ENCODE measurements around the gene RHEBL1. TPM values are rescaled to one million over a fixed set of nuclear protein-coding genes. Genes with fewer than 3 reads are reported as not detected.
A peak's percentile ranks its signal among the peaks of the same experiment; 100 is the strongest.
"Not testable (repeated sequence)": the region's sequence is repeated elsewhere in the genome, so short reads cannot be mapped to it uniquely, and the experiment has no call there.

RHEBL1 gene
- total and polyA plus RNA-seq, 10 donors = 2.0 to 6.7 (median 3.1) TPM

DNA sequence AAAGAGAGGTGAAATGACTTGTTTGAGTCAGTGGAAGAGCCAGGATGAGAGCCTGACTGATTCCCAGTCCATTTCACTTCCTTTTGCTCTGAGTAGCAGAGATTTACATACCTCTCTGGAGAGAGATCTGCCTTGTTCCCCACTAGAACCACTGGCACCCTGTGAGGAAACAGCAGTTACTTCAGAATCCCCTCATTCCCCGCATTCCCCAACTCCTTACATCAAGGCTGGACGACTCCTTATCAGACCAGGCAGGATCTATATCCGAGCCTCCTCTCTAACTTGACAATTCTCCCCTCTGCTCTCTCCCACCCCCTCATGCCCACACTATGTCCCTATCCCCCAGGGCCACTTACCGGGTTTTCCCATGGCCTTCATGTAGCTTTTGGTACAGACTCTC, 3.7 kb downstream of the RHEBL1 start:
- H3K36me3 ChIP-seq = peaks cover 0 to 9% (median 0%) of the 10 kb centered on the region in 6 donors
- intact Hi-C loops (cut with DNase I; ENCODE audit: low total_unique reads) = loop anchor here (10.0 kb wide), 1 partner anchor 59 kb away; no protein-coding TSS in a partner anchor
- no peaks in the 10 kb centered on the region for H3K27me3 ChIP-seq (replicated peaks in 1 of 7)
- no peak overlapping the region for H3K27ac ChIP-seq
- H3K9me3 ChIP-seq = no peaks in the 10 kb centered on the region
- DNase-seq = no peak
- peaks cover 10 to 47% (median 31%) of the 10 kb centered on the region in 6 donors for H3K4me1 ChIP-seq
- no peak overlapping the region for H3K4me3 ChIP-seq
- WGBS, 5 donors = 80 to 92% (median 86%) methylated on average over 4 of the region's 4 CpGs
- TF ChIP-seq POLR2AphosphoS5 (IDR thresholded peaks at IDR 0.05) (no peak), POLR2A (IDR thresholded peaks at IDR 0.05) (no peak)

- DNase-seq = no peak
- Histone ChIP-seq H3K4me1 (peaks cover 10 to 41% (median 28%) of the 10 kb centered on the region in 6 donors), H3K27me3 (replicated peaks in 1 of 7) (no peaks in the 10 kb centered on the region), H3K36me3 (peaks cover 0 to 9% (median 0%) of the 10 kb centered on the region in 6 donors), H3K27ac (no peak overlapping the region), H3K4me3 (no peak overlapping the region), H3K9me3 (no peaks in the 10 kb centered on the region)
- 94 to 99% (median 97%) methylated on average over 5 of the region's 5 CpGs for WGBS, 5 donors
- intact Hi-C loops (cut with DNase I; ENCODE audit: low total_unique reads) = loop anchor here (10.0 kb wide), 1 partner anchor 60 kb away; no protein-coding TSS in a partner anchor
- TF ChIP-seq POLR2AphosphoS5 (IDR thresholded peaks at IDR 0.05) (no peak), POLR2A (IDR thresholded peaks at IDR 0.05) (no peak)
These were observed 5.0 kb downstream of the RHEBL1 start for GRCh38 chr12:49064767-49065152.

DNA sequence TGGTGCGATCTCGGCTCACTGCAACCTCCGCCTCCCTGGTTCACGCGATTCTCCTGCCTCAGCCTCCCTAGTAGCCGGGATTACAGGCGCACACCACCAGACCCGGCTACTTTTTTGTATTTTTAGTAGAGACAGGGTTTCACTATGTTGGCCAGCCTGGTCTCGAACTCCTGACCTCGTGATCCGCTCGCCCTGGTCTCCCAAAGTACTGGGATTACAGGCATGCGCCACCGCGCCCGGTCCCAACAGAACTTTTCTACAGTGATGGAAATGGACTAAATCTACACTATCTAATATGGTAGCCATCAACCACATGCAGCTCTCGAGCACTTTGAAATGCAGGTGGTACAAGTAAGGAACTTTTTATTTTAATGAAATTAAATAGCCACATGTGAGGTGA, 7.9 kb downstream of the RHEBL1 start:
- not testable (repeated sequence) for H3K27ac ChIP-seq; H3K9me3 ChIP-seq; H3K27me3 ChIP-seq (replicated peaks in 1 of 7); DNase-seq; H3K36me3 ChIP-seq; H3K4me3 ChIP-seq
- H3K4me1 ChIP-seq = peaks cover 15 to 56% (median 40%) of the 10 kb centered on the region in 6 donors
- intact Hi-C loops (cut with DNase I; ENCODE audit: low total_unique reads) = loop anchor here (10.0 kb wide), 1 partner anchor 63 kb away; no protein-coding TSS in a partner anchor
- WGBS, 5 donors = 92 to 95% (median 93%) methylated on average over 17 of the region's 17 CpGs

- Histone ChIP-seq H3K27me3 (replicated peaks in 1 of 7) (no peaks in the 10 kb centered on the region), H3K36me3 (peaks cover 0 to 9% (median 0%) of the 10 kb centered on the region in 6 donors), H3K27ac (peak overlapping the region; percentile 92 to 100 (median 97)), H3K4me1 (peaks cover 23 to 63% (median 47%) of the 10 kb centered on the region in 6 donors), H3K4me3 (peak overlapping the region; percentile 83 to 97 (median 93)), H3K9me3 (no peaks in the 10 kb centered on the region)
- intact Hi-C loops (cut with DNase I; ENCODE audit: low total_unique reads) = loop anchor here (10.0 kb wide), 1 partner anchor 64 kb away; no protein-coding TSS in a partner anchor
- 8 to 14% (median 11%) methylated on average over 12 to 16 of the region's 16 CpGs for WGBS, 5 donors
- DNase-seq = no peak
- TF ChIP-seq CTCF (IDR thresholded peaks at IDR 0.05 in 8 of 11, conservative IDR thresholded peaks at IDR 0.05 in 3 of 11) (no peak), POLR2AphosphoS5 (IDR thresholded peaks at IDR 0.05) (no peak), POLR2A (IDR thresholded peaks at IDR 0.05) (no peak)
These were observed 8.6 kb downstream of the RHEBL1 start for GRCh38 chr12:49061157-49061650.

DNA sequence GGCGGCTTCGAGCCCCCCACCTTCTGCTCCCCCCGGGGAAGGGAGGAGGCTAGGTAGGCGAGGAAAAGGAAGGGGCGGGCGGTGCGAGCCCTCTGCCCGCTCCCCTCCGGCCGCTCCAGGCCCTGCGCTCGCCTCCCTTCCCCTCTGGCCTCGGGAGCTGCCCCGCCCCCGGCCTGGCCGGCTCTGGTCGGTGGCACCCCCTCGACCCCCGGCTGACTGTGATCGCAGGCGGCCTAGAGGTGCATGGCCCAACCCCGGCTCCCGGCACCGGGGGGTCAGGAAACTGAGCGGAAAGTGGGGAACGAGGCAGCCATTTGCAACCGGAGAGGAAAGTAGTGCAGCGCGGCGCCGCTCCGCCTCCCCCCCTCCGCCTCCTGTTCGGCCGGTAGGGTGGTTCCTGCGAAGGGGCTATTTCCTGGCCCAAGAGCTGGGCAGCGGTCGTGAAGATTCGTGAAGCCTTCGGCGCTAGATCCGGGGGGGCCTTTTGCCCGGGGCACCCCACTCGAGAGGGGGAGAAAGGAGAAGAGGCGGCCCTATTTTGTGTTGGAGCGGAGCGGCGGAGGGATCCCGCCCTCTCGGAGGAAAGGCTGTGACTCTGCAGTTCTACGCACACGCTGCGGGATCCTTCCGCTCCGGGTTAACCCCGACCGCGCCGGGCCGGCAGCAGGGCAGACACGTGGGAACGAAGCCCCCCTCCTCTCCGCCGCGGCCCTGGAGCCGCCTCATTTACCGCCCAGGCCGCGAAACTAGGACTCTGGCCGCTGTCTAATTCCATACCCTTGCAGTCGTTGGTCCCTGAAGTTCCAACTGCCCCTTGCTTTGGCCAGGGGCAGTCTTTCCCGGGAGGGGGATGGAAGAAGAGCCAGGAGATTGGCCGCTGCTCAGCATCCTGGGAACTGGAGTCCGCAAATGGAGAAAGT, 9.3 kb downstream of the RHEBL1 start, which contains the start of gene KMT2D:
Gene KMT2D, minus strand, starts transcription at position 558 of the 920 bp plus-strand sequence. CDS start 5,470 bp downstream, outside the sequence.
- intact Hi-C loops (cut with DNase I; ENCODE audit: low total_unique reads) = loop anchor here (10.0 kb wide), 1 partner anchor 64 kb away; no protein-coding TSS in a partner anchor
- DNase-seq = peak; percentile 97
- Histone ChIP-seq H3K4me3 (peak within 1 kb of the TSS; percentile 83 to 97 (median 93)), H3K4me1 (peaks cover 30 to 70% (median 54%) of the 10 kb centered on the region in 6 donors), H3K27ac (peak within 1 kb of the TSS; percentile 92 to 100 (median 97)), H3K27me3 (replicated peaks in 1 of 7) (no peaks in the 10 kb centered on the region), H3K36me3 (peaks cover 0 to 9% (median 0%) of the 10 kb centered on the region in 6 donors), H3K9me3 (no peaks in the 10 kb centered on the region)
- 0 to 2% (median 0%) methylated on average over 21 to 74 of the region's 74 CpGs for WGBS, 5 donors
- peak in 10 of 11 experiments; percentile 14 to 72 (median 50) for TF ChIP-seq CTCF (IDR thresholded peaks at IDR 0.05 in 8 of 11, conservative IDR thresholded peaks at IDR 0.05 in 3 of 11)
- TF ChIP-seq POLR2AphosphoS5 (IDR thresholded peaks at IDR 0.05) = peak; percentile 85 to 89 (median 87)
- peak in 1 of 3 donors; percentile 88 for TF ChIP-seq POLR2A (IDR thresholded peaks at IDR 0.05)
